GM12891 (cell line): ENCODE measurements around the gene ANKRD13B.

Experiments used
- DNase-seq: peaks from one replicate; pipeline ENCODE4 v3.0.0; 2011; ENCODE audit warnings: low spot score; ENCODE audit not compliant: insufficient read length
- FAIRE-seq: peaks from 2 replicates; lab custom pipeline; 2011; peaks lifted over from hg19 to GRCh38; lab: Jason Lieb, UNC
- PAX5 ChIP-seq: IDR thresholded peaks from 2 replicates; pipeline ENCODE4 v1.6.1; 2011; ENCODE audit warnings: low read length, moderate library complexity, mild to moderate bottlenecking; ENCODE audit not compliant: insufficient read depth, severe bottlenecking
- POLR2A ChIP-seq: IDR thresholded peaks from 2 replicates; pipeline ENCODE4 v1.6.1; 2011; ENCODE audit warnings: low read depth, low read length, control low read depth
- POLR2AphosphoS5 ChIP-seq: IDR thresholded peaks from 2 replicates; pipeline ENCODE4 v1.6.1; 2011; ENCODE audit warnings: low read depth, low read length, control low read depth
- POU2F2 ChIP-seq: IDR thresholded peaks from 2 replicates; pipeline ENCODE4 v1.6.1; 2011; ENCODE audit warnings: low read depth, mild to moderate bottlenecking, control low read depth, low read length, moderate library complexity
- SPI1 ChIP-seq: IDR thresholded peaks from 2 replicates; pipeline ENCODE4 v1.6.1; 2011; ENCODE audit warnings: low read depth, low read length, control low read depth
- TAF1 ChIP-seq: IDR thresholded peaks from 2 replicates; pipeline ENCODE4 v1.6.1; 2011; ENCODE audit warnings: low read depth, low read length, control low read depth

The ANKRD13B gene

GRCh38 chr17:29611351-29612093 lies 18.6 kb downstream of the ANKRD13B start:
- DNase-seq, result no peak
- FAIRE-seq, result no peak
- no peak for TF ChIP-seq POLR2A
- no peak for TF ChIP-seq POLR2AphosphoS5
- TF ChIP-seq SPI1, result no peak
- no peak for TF ChIP-seq POU2F2
- TF ChIP-seq PAX5, result no peak
- no peak for TF ChIP-seq TAF1

DNA sequence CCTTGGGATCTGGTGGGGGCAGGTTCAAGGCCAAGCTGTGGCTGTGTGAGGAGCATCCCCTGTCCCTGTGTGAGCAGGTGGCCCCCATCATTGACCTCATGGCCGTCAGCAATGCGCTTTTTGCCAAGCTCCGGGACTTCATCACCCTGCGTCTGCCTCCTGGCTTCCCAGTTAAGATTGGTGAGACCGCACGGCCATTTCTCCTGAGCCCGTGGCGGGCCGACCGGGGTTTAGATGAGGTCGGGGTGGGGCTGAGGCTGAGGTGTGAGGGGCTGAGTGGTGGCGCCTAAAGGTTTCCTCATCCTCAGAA lies 19.1 kb downstream of the ANKRD13B start:
- no peak for FAIRE-seq
- TF ChIP-seq PAX5 (no peak), SPI1 (no peak), POU2F2 (no peak), POLR2A (no peak), POLR2AphosphoS5 (no peak), TAF1 (no peak)

GRCh38 chr17:29612404-29613280 lies 19.7 kb downstream of the ANKRD13B start:
- no peak for TF ChIP-seq TAF1
- TF ChIP-seq SPI1, result no peak
- TF ChIP-seq POLR2A, result no peak
- no peak for TF ChIP-seq PAX5
- no peak for TF ChIP-seq POLR2AphosphoS5
- no peak for TF ChIP-seq POU2F2
- DNase-seq (no peak), FAIRE-seq (no peak)

More for the DNA sequence above, 19.1 kb downstream of the ANKRD13B start:
- DNase-seq, result no peak

GRCh38 chr17:29613352-29613837 lies 20.5 kb downstream of the ANKRD13B start:
- DNase-seq (peak; percentile 76), FAIRE-seq (peak; percentile 94)
- TF ChIP-seq POU2F2, result no peak
- TF ChIP-seq TAF1, result no peak
- TF ChIP-seq POLR2AphosphoS5, result no peak
- TF ChIP-seq PAX5, result peak; percentile 92
- no peak for TF ChIP-seq SPI1
- TF ChIP-seq POLR2A, result no peak

GRCh38 chr17:29613856-29614255 lies 20.9 kb downstream of the ANKRD13B start:
- TF ChIP-seq PAX5, result no peak
- no peak for TF ChIP-seq SPI1
- TF ChIP-seq POLR2A, result no peak
- no peak for TF ChIP-seq POLR2AphosphoS5
- TF ChIP-seq TAF1, result no peak
- no peak for TF ChIP-seq POU2F2
- DNase-seq (no peak), FAIRE-seq (no peak)

GRCh38 chr17:29614349-29615047 lies 21.6 kb downstream of the ANKRD13B start:
- DNase-seq (no peak), FAIRE-seq (no peak)
- TF ChIP-seq SPI1 (no peak), PAX5 (no peak), POU2F2 (no peak), POLR2AphosphoS5 (no peak), POLR2A (no peak), TAF1 (no peak)

GRCh38 chr17:29615048-29615385 lies 22.1 kb downstream of the ANKRD13B start:
- DNase-seq (peak; percentile 49), FAIRE-seq (no peak)
- no peak for TF ChIP-seq SPI1
- TF ChIP-seq TAF1, result no peak
- no peak for TF ChIP-seq POLR2AphosphoS5
- TF ChIP-seq POU2F2, result no peak
- TF ChIP-seq PAX5, result no peak

DNA sequence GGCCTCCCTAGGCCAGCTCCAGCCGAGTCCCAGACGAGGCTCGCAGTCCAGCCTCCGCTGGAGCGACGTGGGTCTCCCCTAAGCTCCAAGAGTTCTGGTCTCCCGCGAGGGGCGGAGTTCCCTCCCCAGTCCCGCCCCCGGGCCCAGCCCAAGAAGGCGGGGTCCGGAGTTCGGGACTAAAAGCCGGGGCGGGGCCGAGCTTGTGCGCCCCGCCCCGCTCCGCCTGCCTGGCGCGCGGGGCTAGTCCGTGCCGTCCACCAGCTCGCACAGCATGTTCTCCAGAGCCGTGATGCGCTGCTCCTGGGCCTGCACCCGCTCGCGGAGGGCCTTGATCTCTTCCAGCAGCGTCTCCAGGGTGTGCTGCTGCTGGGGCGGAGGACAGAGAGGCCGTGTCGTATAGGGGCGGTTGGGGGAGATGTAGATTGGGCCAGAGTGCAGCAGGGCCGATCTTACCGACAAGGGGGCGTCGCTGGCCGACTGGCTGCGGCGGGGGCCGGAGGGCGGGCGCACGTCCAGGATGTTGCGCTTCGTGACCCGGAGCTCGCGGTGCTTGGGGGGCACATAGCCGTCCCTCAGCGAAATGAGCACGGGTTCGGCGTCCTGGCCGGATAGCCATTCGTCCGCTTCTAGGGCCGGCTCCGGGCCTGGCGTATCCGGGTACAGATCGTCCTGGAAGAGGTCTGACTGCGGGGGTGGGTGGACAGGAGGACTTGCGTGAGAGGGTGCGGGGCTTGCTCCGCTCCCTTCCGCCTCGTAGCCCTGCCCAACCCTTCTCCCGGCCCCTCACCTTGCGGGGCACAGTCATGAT lies 22.8 kb downstream of the ANKRD13B start:
- peak; percentile 90 for FAIRE-seq
- peak; percentile 90 for DNase-seq
- no peak for TF ChIP-seq POU2F2
- no peak for TF ChIP-seq PAX5
